HFF-Myc (cell line): Measurements from ENCODE around the gene CTSL.
"Not testable (repeated sequence)": the region's sequence is repeated elsewhere in the genome, so short reads cannot be mapped to it uniquely, and the experiment has no call there.

ENCODE experiments used
- DNase-seq: peaks from one replicate; pipeline ENCODE4 v3.0.0-alpha.2; 2011; ENCODE audit warnings: low read depth; ENCODE audit errors: extremely low read depth
- H3K4me3 ChIP-seq: replicated peaks from 2 replicates; pipeline ENCODE4 v1.5.1; 2011; ENCODE audit warnings: low read depth, mild to moderate bottlenecking, control low read depth, low read length
- TF ChIP-seq, protein P1 (sequence below): IDR thresholded peaks from 2 replicates; pipeline ENCODE4 v1.5.1; 2012; ENCODE audit warnings: mild to moderate bottlenecking, low read depth, low read length, control low read depth; ENCODE audit errors: missing control alignments

The CTSL gene

DNA sequence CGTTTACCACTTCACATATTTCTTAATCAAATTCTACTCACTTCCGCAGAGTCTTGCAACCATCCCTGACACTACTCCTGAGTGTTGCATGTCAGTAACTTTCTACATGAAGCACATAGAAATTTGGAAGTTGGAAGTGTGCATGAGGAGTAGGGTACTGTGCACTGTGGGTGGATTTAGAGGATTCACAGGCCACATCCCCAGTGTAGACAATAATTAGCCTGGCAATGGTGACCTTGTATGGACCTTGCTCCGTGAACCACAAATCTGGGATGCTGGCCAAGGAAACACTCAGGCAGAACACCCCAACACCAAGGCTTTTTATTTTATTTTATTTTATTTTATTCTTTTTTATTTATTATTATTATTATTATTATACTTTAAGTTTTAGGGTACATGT lies 25.5 kb downstream of the CTSL start:
- DNase-seq, result no peak
- no peak overlapping the region for H3K4me3 ChIP-seq
- TF ChIP-seq, protein P1, sequence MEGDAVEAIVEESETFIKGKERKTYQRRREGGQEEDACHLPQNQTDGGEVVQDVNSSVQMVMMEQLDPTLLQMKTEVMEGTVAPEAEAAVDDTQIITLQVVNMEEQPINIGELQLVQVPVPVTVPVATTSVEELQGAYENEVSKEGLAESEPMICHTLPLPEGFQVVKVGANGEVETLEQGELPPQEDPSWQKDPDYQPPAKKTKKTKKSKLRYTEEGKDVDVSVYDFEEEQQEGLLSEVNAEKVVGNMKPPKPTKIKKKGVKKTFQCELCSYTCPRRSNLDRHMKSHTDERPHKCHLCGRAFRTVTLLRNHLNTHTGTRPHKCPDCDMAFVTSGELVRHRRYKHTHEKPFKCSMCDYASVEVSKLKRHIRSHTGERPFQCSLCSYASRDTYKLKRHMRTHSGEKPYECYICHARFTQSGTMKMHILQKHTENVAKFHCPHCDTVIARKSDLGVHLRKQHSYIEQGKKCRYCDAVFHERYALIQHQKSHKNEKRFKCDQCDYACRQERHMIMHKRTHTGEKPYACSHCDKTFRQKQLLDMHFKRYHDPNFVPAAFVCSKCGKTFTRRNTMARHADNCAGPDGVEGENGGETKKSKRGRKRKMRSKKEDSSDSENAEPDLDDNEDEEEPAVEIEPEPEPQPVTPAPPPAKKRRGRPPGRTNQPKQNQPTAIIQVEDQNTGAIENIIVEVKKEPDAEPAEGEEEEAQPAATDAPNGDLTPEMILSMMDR, result no peak

DNA sequence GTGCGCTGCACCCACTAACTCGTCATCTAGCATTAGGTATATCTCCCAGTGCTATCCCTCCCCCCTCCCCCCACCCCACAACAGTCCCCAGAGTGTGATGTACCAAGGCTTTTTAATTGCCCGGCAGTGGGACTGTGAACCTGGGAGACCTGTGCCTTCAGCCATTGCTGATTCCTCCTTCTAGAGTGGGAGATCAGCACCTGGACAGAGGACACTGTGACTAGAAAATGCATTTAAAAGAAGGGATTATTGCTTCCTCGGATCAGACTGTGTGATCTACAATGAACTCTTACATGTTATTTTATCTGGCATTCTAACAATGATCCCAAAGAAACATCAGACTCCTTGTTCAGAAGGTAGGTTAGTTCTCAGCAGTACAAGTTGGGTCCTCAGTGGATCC lies 25.9 kb downstream of the CTSL start:
- no peak for DNase-seq
- TF ChIP-seq, protein P1, result no peak

DNA sequence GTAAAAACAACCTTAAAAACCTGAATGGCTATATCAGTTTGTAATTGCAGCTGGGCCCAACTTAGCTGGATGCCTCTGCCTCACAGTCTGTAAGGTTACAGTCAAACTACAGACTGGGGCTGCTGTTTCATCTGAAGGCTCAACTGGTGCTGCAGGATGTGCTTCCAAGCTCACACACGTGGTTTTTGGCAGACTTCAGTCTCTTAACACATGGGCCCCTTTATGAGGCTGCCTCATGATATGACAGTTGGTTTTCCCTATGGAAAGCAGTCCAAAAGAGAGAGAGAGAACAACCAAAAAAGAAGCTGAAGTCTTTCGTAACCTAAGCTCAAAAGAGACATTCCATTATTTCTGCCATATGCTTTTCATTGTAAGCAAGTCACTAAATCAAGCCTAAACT lies 27.4 kb downstream of the CTSL start:
- DNase-seq, result no peak
- H3K4me3 ChIP-seq, result no peak overlapping the region
- TF ChIP-seq, protein P1, result no peak

More for the DNA sequence above, 25.9 kb downstream of the CTSL start:
- H3K4me3 ChIP-seq, result no peak overlapping the region

DNA sequence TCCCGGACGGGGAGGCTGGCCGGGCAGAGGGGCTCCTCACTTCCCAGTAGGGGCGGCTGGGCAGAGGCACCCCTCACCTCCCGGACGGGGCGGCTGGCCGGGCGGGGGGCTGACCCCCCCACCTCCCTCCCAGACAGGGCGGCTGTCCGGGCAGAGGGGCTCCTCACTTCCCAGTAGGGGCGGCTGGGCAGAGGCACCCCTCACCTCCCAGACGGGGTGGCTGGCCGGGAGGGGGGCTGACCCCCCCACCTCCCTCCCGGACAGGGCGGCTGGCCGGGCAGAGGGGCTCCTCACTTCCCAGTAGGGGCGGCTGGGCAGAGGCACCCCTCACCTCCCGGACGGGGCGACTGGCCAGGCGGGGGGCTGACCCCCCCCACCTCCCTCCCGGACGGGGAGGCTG lies 32.4 kb downstream of the CTSL start:
- H3K4me3 ChIP-seq, DNase-seq: not testable (repeated sequence)

DNA sequence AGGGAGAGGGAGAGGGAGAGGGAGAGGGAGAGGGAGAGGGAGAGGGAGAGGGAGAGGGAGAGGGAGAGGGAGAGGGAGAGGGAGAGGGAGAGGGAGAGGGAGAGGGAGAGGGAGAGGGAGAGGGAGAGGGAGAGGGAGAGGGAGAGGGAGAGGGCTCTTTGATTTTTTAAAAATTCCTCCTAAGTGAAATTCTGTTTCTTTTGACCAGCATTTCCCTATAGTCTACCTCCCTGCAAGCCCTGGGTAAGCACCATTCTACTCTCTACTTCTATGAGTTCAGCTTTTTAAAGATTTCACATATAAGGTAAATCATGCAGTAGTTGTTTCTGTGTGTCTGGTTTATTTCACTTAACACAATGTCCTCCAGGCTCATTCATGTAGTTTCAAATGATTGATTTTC lies 34.1 kb downstream of the CTSL start:
- not testable (repeated sequence) for H3K4me3 ChIP-seq, DNase-seq

DNA sequence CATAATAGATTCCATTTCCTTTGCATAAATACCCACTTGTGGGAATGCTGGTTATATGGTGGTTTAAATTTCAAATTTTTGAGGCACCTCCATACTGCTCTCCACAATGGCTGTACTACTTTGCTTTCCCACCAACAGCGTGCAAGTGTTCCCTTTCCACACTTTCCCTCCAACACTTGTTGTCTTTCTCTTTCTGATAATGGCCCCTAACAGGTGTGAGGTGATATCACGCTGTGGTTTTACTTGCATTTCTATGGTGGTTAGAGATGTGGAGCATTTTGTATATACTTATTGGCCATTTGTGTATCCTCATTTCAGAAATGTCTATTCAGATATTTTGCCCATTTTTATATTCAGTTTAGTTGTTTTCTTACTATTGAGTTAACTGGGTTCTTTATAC lies 34.6 kb downstream of the CTSL start:
- TF ChIP-seq, protein P1, result no peak
- no peak for DNase-seq
- H3K4me3 ChIP-seq, result no peak overlapping the region

DNA sequence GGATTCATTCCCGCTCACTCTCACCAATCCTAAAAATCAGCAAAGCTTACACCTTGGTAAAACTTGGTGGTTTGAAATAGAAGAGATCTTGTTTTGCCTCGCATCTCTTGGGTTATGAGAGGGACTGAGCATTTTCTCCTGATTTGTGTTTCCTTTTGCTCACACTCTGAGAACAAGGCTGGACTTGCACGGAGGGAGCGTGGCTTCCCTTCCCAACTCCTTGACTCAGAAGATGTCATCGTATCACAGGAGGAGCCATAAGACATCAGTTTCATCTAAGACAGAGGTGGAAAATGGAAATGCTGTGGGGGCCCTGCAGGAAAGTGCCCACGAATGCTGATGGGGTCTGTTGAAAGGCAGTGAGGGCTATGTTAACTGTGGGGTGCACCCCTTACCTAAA lies 37.4 kb downstream of the CTSL start:
- no peak overlapping the region for H3K4me3 ChIP-seq
- TF ChIP-seq, protein P1, result no peak
- DNase-seq, result no peak

DNA sequence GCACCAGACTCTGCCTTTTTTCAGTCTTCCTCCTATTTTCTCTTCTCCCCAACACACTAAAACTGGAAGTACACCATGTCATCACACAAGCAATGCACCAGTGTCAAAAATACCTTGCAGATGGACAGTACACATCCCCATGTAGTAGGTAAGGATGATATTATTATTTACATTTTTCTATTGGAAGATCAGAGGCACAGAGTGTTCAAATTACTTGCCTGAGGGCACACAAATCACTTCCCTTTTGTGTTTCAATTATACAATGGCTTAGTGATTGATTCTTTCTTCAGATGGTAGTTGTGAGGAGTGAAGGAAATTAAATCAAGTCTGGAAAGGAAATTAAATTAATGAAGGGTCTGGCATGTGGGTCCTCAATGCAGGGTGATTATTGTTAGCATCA lies 39.6 kb downstream of the CTSL start:
- TF ChIP-seq, protein P1, result no peak
- H3K4me3 ChIP-seq, result no peak overlapping the region
- no peak for DNase-seq
